Mammary epithelial cell (primary cell): Measurements from ENCODE around the gene THADA.

ENCODE experiments used
- CTCF ChIP-seq, 2 donors: IDR thresholded peaks in 1 of 2; conservative IDR thresholded peaks in 1 of 2; 2 replicates each; pipeline ENCODE4 v1.5.1; 2011 to 2012; ENCODE audit warnings: inconsistent platforms in 2 of 2, low read length in 2 of 2, mild to moderate bottlenecking in 2 of 2, control low read depth in 1 of 2, low read depth in 1 of 2; ENCODE audit not compliant: insufficient read depth in 1 of 2; ENCODE audit errors: extremely low read depth in 1 of 2
- EZH2 ChIP-seq: IDR thresholded peaks from 2 replicates; pipeline ENCODE4 v1.6.1; 2012; ENCODE audit warnings: low read length, inconsistent platforms, borderline replicate concordance

GRCh38 chr2:43520919-43521318, 74.9 kb downstream of the THADA start:
- TF ChIP-seq CTCF (conservative IDR thresholded peaks at IDR 0.05 in 1 of 2, IDR thresholded peaks at IDR 0.05 in 1 of 2; ENCODE audit: extremely low read depth in 1 of 2, insufficient read depth in 1 of 2, low read depth in 1 of 2, low read length in 2 of 2) (no peak), EZH2 (no peak)
